Lower leg skin (tissue), 4 donors: Measurements from ENCODE around the gene ADIPOR1. TPM values are rescaled to one million over a fixed set of nuclear protein-coding genes. Genes with fewer than 3 reads are reported as not detected.

Experiments
- DNase-seq, 2 donors: peaks; one replicate each; pipeline ENCODE4 v3.0.0-alpha.2; 2019; ENCODE audit warnings: low spot score in 2 of 2
- H3K4me3 ChIP-seq: fragments of 200-600 bp; sonication (generic); 2 replicates; pipeline ENCODE4 v1.5.1; 2017; ENCODE audit warnings: mild to moderate bottlenecking, low read depth; ENCODE audit not compliant: poor library complexity, severe bottlenecking
- CTCF ChIP-seq, 3 donors: fragments of 450-650 bp; IDR thresholded peaks; one replicate each; pipeline ENCODE4 v1.5.1; 2016; ENCODE audit warnings: antibody characterized with exemption in 3 of 3, mild to moderate bottlenecking in 3 of 3, moderate library complexity in 2 of 3
- POLR2A ChIP-seq, 2 donors: fragments of 450-650 bp; IDR thresholded peaks; one replicate each; pipeline ENCODE4 v1.6.1; 2016 to 2017; ENCODE audit warnings: antibody characterized with exemption in 2 of 2, mild to moderate bottlenecking in 1 of 2, moderate library complexity in 1 of 2
- WGBS, 2 donors: methylation state at CpG; one replicate each; pipeline ENCODE4 v1.1.5; 2018; 5-methylcytosine and 5-hydroxymethylcytosine counted together
- intact Hi-C: fragments of 100-400 bp; cut with DNase I; formaldehyde crosslinking; loops from one replicate; pipeline ENCODE4 v1.15.0; 2023; ENCODE audit warnings: low total_unique reads
- total RNA-seq, 4 donors: library from RNA; depleted of rRNA; stranded (reverse); fragments of >200 nt; gene quantifications; one replicate each; pipeline ENCODE4 v1.1.0, GENCODE V29; 2016

ADIPOR1 gene
- total RNA-seq, 4 donors from 2014 or later = 173 to 189 (median 176) TPM

GRCh38 chr1:202952818-202953217 lies 5.3 kb downstream of the ADIPOR1 start:
- DNase-seq = peak in 1 of 2 donors; percentile 77
- intact Hi-C loops = no loop called here
- H3K4me3 ChIP-seq = no peak overlapping the region
- TF ChIP-seq CTCF (IDR thresholded peaks at IDR 0.05) (no peak), POLR2A (IDR thresholded peaks at IDR 0.05) (no peak)
- 15 to 29% methylated on average over 4 of the region's 4 CpGs for WGBS, 2 donors

GRCh38 chr1:202952099-202952498 lies 6.0 kb downstream of the ADIPOR1 start:
- WGBS, 2 donors = 55 to 71% methylated on average over 1 of the region's 1 CpG
- no peak for DNase-seq
- H3K4me3 ChIP-seq = no peak overlapping the region
- no peak for TF ChIP-seq POLR2A (IDR thresholded peaks at IDR 0.05)
- no peak for TF ChIP-seq CTCF (IDR thresholded peaks at IDR 0.05)
- intact Hi-C loops = no loop called here

- TF ChIP-seq CTCF (IDR thresholded peaks at IDR 0.05) (no peak), POLR2A (IDR thresholded peaks at IDR 0.05) (no peak)
- intact Hi-C loops = no loop called here
- no peak overlapping the region for H3K4me3 ChIP-seq
- 39 to 47% methylated on average over 2 of the region's 2 CpGs for WGBS, 2 donors
- no peak for DNase-seq
These were observed 6.7 kb downstream of the ADIPOR1 start for GRCh38 chr1:202951437-202951836.

- 94 to 99% methylated on average over 2 of the region's 2 CpGs for WGBS, 2 donors
- TF ChIP-seq CTCF (IDR thresholded peaks at IDR 0.05) (no peak), POLR2A (IDR thresholded peaks at IDR 0.05) (no peak)
- no peak overlapping the region for H3K4me3 ChIP-seq
- intact Hi-C loops = no loop called here
- no peak for DNase-seq
These were observed 12.6 kb downstream of the ADIPOR1 start for GRCh38 chr1:202945483-202945882.

- WGBS, 2 donors = 74 to 78% methylated on average over 5 of the region's 5 CpGs
- no peak for TF ChIP-seq POLR2A (IDR thresholded peaks at IDR 0.05)
- TF ChIP-seq CTCF (IDR thresholded peaks at IDR 0.05) = no peak
- intact Hi-C loops = no loop called here
- DNase-seq = no peak
- no peak overlapping the region for H3K4me3 ChIP-seq
These were observed 13.6 kb downstream of the ADIPOR1 start for GRCh38 chr1:202944438-202944921.

GRCh38 chr1:202942426-202942825 lies 15.7 kb downstream of the ADIPOR1 start:
- no peak overlapping the region for H3K4me3 ChIP-seq
- WGBS, 2 donors = 88% methylated on average over 1 of the region's 1 CpG
- intact Hi-C loops = no loop called here
- TF ChIP-seq CTCF (IDR thresholded peaks at IDR 0.05) (no peak), POLR2A (IDR thresholded peaks at IDR 0.05) (no peak)
- no peak for DNase-seq
